RPMI7951 (cell line): ENCODE results near the gene AGAP9. TPM values are rescaled to one million over a fixed set of nuclear protein-coding genes. Genes with fewer than 3 reads are reported as not detected.
"Not testable (repeated sequence)": the region's sequence is repeated elsewhere in the genome, so short reads cannot be mapped to it uniquely, and the experiment has no call there.

ENCODE experiments used
- DNase-seq: peaks from one replicate; pipeline ENCODE4 v3.0.0-alpha.2; 2012; ENCODE audit warnings: low read depth
- total RNA-seq: library from RNA; depleted of rRNA; stranded (reverse); fragments of >200 nt; shearing (Covaris generic); gene quantifications from 2 replicates; pipeline ENCODE4 v1.2.3, GENCODE V29; 2014; rRNA removed

AGAP9 gene
- total RNA-seq, 1 experiment from 2014 or later = 2.0 TPM

DNA sequence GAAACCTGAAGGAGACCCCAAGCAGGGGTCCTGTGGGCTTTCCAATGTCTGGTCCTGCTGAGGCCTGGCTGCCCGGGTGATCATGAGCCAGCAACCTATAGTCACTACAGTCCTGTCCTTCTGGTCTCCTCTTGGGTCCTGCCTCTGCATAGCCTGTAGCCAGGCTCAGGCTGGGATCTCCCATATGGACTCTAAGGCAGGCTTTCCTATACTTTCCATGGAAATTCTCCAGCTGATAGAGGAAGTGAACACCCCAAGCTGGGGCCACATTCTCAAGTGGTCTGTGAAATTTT lies 66.0 kb downstream of the AGAP9 start:
- no peak for DNase-seq

DNA sequence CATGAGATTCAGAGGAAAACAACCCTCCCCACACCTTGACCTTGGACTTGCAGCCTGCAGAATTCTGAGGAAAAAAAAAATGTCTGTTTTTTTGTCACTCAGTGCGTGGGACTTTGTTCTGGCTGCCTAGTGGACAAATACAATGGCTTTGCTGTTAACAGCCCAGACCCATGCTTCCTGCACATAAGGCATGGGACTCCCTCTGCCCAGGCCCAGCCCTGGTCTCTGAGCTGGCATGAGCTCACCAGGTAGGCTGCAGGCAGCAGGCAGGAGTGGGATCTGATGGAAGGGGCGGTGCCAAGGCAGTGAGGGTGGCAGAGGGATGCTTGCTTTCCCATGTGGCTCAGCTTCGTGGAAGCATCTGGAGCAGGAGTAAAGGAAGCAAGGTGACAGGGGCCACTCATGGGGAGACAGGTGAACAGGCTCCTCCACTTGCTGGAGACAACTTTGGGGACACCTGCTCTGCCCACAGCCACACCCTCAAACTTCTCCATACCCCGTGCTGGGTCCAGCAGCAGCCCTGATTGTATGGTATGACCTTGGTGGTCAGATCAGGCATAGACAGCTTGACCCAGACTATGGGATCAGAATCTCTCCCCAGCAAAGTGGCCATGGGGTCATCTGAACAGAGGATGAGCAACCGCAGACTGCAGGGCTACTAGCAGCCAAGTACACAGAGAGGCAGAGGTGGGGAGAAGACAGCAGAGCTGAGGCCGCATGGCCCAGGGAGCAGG lies 66.5 kb downstream of the AGAP9 start:
- DNase-seq = no peak

DNA sequence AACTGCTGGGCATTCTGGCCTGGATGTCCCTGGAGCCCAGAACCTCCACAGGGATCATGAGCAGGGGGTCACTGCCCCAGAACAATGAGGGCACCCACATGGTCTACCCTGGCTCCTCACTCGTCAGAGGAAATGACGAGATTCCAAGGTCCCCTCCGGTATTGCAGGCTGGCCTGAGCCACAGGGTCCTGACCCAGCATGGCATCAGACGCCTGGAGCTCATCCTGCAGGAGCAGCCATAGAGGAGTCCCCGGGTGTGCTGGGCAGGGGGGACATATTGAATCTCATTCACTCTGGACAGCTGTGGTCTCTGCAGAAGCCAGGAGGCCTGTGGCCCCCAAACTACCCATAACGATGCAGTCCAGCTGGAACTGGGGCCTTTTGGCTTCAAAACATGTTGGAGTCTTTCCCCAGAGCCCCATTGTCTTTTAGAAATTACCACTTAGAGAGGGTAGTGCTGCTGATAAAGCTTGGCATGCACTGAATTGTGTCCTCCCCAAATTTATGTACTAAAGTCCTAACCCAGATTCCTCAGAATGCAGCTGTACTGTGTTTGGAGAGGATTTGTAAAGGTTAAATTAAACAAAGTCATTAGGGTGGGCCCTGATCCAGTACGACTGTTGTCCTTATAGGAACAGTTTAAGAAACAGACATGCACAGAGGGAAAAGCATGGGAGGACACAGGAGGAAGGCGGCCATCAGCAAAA lies 67.2 kb downstream of the AGAP9 start:
- no peak for DNase-seq

DNA sequence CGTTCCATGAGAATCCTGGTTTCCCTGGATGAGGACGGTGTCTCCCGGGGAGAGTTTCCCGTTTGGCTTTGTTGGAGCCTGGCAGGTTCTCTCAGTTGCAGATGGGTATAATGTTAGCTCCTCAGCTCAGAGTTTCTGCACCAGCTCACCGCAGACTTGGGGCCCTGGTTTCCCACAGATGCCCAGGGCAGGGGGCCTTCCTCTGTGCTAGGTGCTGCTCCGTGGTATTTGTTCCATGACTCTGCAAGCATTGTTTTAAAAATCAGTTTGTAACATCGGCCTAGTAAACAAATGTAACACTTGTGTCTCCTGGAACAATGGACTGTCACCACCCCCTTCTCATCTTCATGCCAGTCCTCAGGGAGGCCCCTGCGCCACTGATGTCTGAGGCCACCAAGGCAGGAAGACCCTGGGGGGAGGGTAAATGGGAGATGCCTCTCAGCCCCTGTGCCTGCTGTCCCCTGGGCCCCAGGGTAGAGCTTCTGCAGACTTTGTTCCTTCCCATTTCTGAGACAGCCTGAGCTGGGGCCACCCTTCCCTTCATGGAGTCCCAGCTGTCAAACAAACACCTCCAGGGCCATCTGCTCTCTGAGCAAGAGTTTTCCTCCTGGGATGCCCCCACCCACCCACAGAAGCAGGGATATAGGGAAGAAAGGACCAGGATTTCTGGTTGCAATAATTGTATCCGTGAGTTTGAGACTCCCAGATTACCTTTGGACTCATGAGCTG lies 67.9 kb downstream of the AGAP9 start:
- not testable (repeated sequence) for DNase-seq

DNA sequence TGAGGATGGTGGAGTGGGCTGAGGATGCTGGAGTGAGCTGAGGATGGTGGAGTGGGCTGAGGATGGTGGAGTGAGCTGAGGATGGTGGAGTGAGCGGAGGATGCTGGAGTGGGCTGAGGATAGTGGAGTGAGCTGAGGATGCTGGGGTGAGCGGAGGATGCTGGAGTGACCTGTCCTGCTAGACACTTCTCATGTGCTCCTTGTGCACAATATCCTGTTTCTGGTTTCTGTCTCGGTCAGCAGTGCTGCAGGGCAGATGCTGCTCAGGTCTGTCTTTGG lies 68.7 kb downstream of the AGAP9 start:
- no peak for DNase-seq

DNA sequence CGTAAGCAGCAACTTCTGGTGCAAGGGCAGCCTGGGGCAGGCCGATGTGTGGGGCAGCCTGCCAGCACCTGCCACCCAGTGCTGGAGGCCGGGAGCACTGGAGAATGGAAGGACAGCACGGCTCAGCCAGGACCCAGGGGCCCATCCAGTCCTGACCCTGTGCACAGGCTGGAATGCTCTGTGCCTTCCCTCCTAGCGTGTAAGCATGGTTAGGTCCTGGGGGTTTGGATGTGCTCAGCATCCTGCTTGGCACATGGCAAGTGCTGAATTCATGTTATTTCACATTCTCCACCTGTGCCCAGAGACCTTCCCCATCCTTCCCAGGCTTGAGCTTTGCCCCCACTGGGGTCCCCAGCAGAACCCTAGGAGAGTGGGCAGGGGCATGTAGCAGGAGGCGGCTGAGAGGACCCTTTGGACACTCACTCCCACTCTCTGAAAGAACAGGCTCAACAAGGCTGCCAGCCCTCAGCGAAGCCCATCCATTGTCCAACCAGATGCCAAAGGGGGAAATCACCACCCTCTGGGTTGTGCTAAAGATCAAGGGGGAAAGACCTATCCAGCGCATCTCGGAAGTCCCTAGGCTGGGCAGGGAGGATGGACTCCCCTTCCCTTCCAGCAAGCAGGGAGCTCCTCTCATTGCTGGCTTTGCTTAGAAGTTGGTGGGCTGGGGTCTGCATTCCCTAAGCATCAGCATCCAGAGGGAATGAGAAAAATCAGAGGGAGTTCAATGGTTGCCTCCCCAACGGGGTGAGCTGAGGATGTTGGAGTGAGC lies 69.2 kb downstream of the AGAP9 start:
- DNase-seq = no peak

DNA sequence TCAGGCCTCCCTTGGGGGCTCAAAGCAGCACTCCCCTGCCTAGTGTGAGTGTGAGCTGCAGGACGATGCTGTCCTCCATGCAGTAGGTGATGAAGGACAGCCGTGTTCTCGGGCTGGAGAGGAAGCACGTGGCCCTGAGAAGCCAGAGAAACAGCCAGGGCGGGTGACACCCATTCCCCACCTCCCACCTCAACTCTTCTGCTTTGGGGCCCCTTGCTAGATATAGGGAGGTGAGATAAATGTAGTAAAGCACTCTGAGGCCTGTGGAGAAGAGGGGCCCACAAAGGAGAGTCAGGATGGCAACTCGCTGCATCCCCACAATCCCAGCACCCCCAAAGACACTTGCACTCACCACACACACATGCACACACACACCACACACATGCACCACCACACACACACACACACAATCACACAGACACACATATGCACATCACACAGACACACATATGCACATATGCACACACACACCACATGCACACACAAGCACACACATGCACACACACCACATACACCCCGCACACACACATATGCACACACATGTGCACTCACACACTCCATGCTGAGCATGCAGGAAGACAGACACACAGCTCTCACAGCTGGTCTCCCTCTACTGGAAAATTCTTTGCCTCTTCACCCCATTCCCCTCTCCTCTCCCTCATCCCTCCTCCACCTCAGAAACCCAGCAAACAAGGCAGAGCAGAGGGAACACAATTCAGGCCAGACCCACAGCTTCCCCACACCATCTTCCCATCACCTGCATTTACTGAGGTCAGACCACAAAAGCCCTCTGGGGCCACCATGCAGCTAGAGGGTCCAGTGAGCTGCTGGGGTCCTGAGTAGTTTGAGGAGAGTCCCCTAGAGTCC lies 70.1 kb downstream of the AGAP9 start:
- no peak for DNase-seq

- DNase-seq = no peak
These were observed 70.8 kb downstream of the AGAP9 start for GRCh38 chr10:47452495-47453140.

GRCh38 chr10:47451998-47452494 lies 71.4 kb downstream of the AGAP9 start:
- no peak for DNase-seq

Other genes starting within 250 kb of the AGAP9 start
- not detected in 2 replicates for gene GDF10, start 223.4 kb downstream of the AGAP9 start, total RNA-seq
- gene GDF2, start 201.2 kb downstream of the AGAP9 start, total RNA-seq = not detected in 2 replicates
- gene RBP3, start 175.3 kb downstream of the AGAP9 start, total RNA-seq = not detected in 2 replicates
- gene ZNF488, start 139.3 kb downstream of the AGAP9 start, total RNA-seq = 0.10 and 0.12 TPM in 2 replicates
- gene ANXA8, start 39.5 kb downstream of the AGAP9 start, total RNA-seq = 0.12 and 0.29 TPM in 2 replicates
- not detected in 2 replicates for gene FAM25G, start 31.9 kb downstream of the AGAP9 start, total RNA-seq
- gene SYT15B, start 240.0 kb upstream of the AGAP9 start, total RNA-seq = under 0.01 TPM in 1 of 2 replicates, not detected in the other